Measurements from ENCODE around the gene KRTAP10-8.
"Not testable (repeated sequence)": the region's sequence is repeated elsewhere in the genome, so short reads cannot be mapped to it uniquely, and the experiment has no call there.

KRTAP10-8 gene

DNA sequence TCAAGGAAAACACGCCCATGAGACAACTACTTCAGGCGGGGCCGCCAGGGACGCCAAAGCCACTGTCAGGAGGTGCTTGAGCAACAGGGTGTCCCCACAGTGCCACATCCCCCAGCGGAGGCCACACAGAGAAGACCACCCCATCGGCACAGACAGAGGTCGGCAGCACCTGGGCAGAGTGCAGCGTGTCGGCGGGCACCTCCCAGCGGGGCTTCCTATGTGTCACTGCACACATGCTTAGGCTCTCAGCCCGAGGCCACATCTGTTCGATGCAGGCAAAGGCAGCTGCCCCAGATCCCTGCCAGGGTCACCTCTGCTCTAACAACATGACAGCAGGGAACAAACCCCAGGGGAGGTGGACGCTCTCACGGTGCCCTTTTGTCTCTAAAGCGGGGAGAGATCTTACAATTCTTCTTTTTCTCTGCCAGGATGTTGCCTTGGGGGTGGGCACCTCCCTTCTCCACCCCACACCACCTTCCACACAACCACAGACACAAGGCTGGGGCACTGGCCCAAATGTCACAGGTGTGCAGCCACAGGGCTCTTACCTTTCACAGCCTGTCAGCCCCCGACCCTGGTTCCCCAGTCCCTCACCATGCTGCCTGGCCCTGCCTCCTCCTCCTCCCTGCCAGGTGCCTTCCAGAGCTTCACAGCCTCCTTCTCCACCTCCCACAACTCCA lies 4.2 kb downstream of the KRTAP10-8 start:
- peaks cover 20% of the 10 kb centered on the region for H3K9me3 ChIP-seq
- H3K4me3 ChIP-seq: no peak overlapping the region
- H3K36me3 ChIP-seq: no peaks in the 10 kb centered on the region
- peak overlapping the region; percentile 71 for H3K4me2 ChIP-seq
- no peak overlapping the region for H3K27ac ChIP-seq
- H3K9ac ChIP-seq: 0 out of 2 replicates have a peak overlapping the region, but pooled peaks have one; percentile 5
- TF ChIP-seq Cebpa-rat (IDR thresholded peaks at IDR 0.05): no peak
- peaks cover 44% of the 10 kb centered on the region for H3K4me1 ChIP-seq
- no peaks in the 10 kb centered on the region for H4K20me1 ChIP-seq
- no peaks in the 10 kb centered on the region for H3K27me3 ChIP-seq

DNA sequence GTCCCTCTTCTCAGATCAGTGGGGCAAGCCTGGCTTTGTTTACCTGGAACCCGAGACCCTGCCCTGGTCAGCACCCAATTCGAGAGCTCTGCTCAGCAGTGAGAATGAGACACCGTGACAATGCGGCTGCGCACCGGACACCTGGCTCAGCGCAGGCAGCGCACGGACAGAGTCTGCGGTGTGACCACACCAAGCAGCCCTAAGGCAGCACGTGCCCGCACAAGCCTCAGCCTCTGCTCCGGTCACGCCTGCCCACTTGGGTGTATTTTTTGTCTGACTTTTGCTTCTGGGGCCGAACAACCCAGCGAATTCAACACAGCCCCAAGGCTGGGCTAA lies 4.7 kb downstream of the KRTAP10-8 start:
- H3K4me3 ChIP-seq: no peak overlapping the region
- no peak for TF ChIP-seq Cebpa-rat (IDR thresholded peaks at IDR 0.05)
- no peaks in the 10 kb centered on the region for H4K20me1 ChIP-seq
- no peak overlapping the region for H3K27ac ChIP-seq
- peaks cover 18% of the 10 kb centered on the region for H3K9me3 ChIP-seq
- H3K36me3 ChIP-seq: no peaks in the 10 kb centered on the region
- H3K27me3 ChIP-seq: no peaks in the 10 kb centered on the region
- peaks cover 44% of the 10 kb centered on the region for H3K4me1 ChIP-seq
- H3K4me2 ChIP-seq: peak overlapping the region; percentile 71
- H3K9ac ChIP-seq: 0 out of 2 replicates have a peak overlapping the region, but pooled peaks have one; percentile 5

DNA sequence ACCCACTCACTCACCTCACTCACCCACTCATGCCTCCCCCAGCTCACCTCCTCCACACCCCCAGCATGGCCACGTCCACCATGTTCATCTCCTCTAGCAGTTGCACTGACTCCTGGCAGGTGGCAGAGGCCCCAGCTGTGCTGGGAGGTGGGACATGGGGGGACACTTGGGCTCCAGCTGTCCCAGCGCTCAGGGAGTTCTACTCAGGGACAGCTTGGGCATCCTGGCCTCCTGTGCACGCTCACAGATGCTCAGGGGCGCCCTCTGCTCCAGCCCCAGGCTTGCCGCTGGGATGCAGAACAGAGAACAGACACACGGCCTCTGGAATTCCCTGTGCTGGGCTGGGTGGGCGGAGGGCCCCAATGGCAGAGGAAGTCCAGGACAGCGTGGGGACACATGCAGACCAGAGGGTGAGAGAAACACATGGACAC lies 5.2 kb downstream of the KRTAP10-8 start:
- no peak overlapping the region for H3K4me2 ChIP-seq
- peaks cover 13% of the 10 kb centered on the region for H3K9me3 ChIP-seq
- TF ChIP-seq Cebpa-rat (IDR thresholded peaks at IDR 0.05): no peak
- no peaks in the 10 kb centered on the region for H4K20me1 ChIP-seq
- H3K36me3 ChIP-seq: no peaks in the 10 kb centered on the region
- H3K27me3 ChIP-seq: no peaks in the 10 kb centered on the region
- H3K27ac ChIP-seq: no peak overlapping the region
- H3K9ac ChIP-seq: no peak overlapping the region
- H3K4me3 ChIP-seq: no peak overlapping the region
- peaks cover 44% of the 10 kb centered on the region for H3K4me1 ChIP-seq

- H3K27me3 ChIP-seq: no peaks in the 10 kb centered on the region
- peak overlapping the region; percentile 22; the same call in 1 of the 2 replicates for H3K27ac ChIP-seq
- H3K4me2 ChIP-seq: peak overlapping the region; percentile 59
- no peak for TF ChIP-seq Cebpa-rat (IDR thresholded peaks at IDR 0.05)
- no peaks in the 10 kb centered on the region for H3K36me3 ChIP-seq
- H3K9me3 ChIP-seq: peaks cover 21% of the 10 kb centered on the region
- no peak overlapping the region for H3K4me3 ChIP-seq
- H3K4me1 ChIP-seq: peaks cover 44% of the 10 kb centered on the region
- H4K20me1 ChIP-seq: no peaks in the 10 kb centered on the region
- no peak overlapping the region for H3K9ac ChIP-seq
Measured at GRCh38 chr21:44618504-44618903, 6.6 kb downstream of the KRTAP10-8 start.

DNA sequence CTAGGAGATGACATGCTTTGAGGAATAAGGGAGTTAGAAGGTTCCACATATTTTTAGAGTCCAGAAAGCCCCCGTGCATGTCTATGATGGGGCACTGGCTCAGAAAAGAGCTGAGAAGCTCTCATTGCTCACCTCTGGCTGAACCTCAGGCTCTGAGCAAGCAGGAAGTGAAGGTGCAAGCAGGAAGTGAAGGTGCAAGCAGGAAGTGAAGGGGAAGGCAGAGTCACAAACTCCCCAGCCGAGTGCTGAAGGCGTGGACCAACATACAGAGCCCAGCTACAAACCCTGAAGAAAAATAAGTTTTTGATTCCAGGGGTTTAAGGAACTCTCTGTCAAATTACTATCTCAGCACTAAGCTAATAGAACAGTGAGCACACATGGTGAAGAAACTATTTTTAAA lies 7.0 kb downstream of the KRTAP10-8 start:
- no peak for TF ChIP-seq Cebpa-rat (IDR thresholded peaks at IDR 0.05)
- H3K4me1 ChIP-seq: peaks cover 44% of the 10 kb centered on the region
- no peak overlapping the region for H3K9ac ChIP-seq
- H3K4me2 ChIP-seq: peak overlapping the region; percentile 59
- H3K27me3 ChIP-seq: no peaks in the 10 kb centered on the region
- no peaks in the 10 kb centered on the region for H3K36me3 ChIP-seq
- H4K20me1 ChIP-seq: no peaks in the 10 kb centered on the region
- H3K9me3 ChIP-seq: peaks cover 25% of the 10 kb centered on the region
- H3K4me3 ChIP-seq: no peak overlapping the region
- H3K27ac ChIP-seq: peak overlapping the region; percentile 22; the same call in 1 of the 2 replicates

GRCh38 chr21:44619886-44620285 lies 8.0 kb downstream of the KRTAP10-8 start:
- no peak for TF ChIP-seq Cebpa-rat (IDR thresholded peaks at IDR 0.05)
- Histone ChIP-seq H3K4me1 (peaks cover 36% of the 10 kb centered on the region), H3K4me3 (no peak overlapping the region), H3K36me3 (no peaks in the 10 kb centered on the region), H4K20me1 (no peaks in the 10 kb centered on the region), H3K9me3 (peaks cover 35% of the 10 kb centered on the region), H3K27ac (no peak overlapping the region), H3K27me3 (no peaks in the 10 kb centered on the region), H3K9ac (no peak overlapping the region), H3K4me2 (no peak overlapping the region)

DNA sequence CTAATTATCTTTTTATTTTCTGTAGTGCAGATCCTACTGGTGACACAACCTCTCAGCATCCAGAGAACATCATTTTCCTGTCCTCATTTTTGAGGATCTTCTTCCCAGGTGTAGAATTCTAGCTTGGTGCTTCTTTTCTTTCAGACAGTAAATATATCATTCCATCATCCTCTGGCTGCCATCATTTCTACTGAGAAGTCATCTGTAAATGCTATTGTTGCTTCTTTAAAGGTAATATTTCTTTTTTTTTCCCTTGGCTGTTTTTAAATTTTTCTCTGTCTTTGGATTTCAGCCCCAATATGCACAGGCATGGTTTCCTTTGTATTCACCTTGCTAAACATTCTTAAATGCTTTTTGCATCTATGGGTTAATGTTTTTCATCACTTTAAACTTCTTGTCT lies 11.7 kb downstream of the KRTAP10-8 start:
- Histone ChIP-seq H3K4me1 (peaks cover 19% of the 10 kb centered on the region), H3K4me2 (no peak overlapping the region), H3K9me3 (peaks cover 43% of the 10 kb centered on the region), H3K4me3 (no peak overlapping the region), H3K27me3 (no peaks in the 10 kb centered on the region), H3K27ac (no peak overlapping the region), H3K36me3 (no peaks in the 10 kb centered on the region), H4K20me1 (no peaks in the 10 kb centered on the region), H3K9ac (no peak overlapping the region)
- TF ChIP-seq Cebpa-rat (IDR thresholded peaks at IDR 0.05): no peak

- H3K4me3 ChIP-seq: no peak overlapping the region
- peaks cover 23% of the 10 kb centered on the region for H3K4me1 ChIP-seq
- H4K20me1 ChIP-seq: no peaks in the 10 kb centered on the region
- no peak overlapping the region for H3K4me2 ChIP-seq
- no peaks in the 10 kb centered on the region for H3K36me3 ChIP-seq
- H3K9ac ChIP-seq: no peak overlapping the region
- H3K27ac ChIP-seq: no peak overlapping the region
- TF ChIP-seq Cebpa-rat (IDR thresholded peaks at IDR 0.05): no peak
- peaks cover 51% of the 10 kb centered on the region for H3K9me3 ChIP-seq
- H3K27me3 ChIP-seq: no peaks in the 10 kb centered on the region
Measured at GRCh38 chr21:44625756-44626155, 13.9 kb downstream of the KRTAP10-8 start.

DNA sequence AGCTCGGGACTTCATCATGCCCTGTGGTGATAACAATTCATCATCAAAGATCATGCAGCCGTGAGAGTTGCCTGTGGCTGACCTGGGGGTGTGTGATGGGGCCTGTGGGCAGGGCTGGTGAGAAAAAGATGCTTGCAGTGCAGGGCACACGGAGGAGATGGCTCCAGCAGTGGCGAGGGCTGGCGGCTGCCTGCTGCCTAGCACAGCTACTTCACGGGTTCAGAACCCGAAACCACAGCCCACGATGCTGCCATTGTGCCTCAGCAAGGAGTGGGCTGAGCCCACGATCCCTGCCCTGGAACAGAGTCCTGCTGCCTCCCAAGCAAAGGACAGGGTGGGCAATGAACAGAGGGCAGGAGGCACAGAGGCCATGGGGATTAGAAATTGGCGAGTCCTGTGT lies 14.4 kb downstream of the KRTAP10-8 start:
- Histone ChIP-seq H3K36me3 (no peaks in the 10 kb centered on the region), H3K4me3 (no peak overlapping the region), H3K4me1 (peaks cover 23% of the 10 kb centered on the region), H4K20me1 (no peaks in the 10 kb centered on the region), H3K27me3 (no peaks in the 10 kb centered on the region), H3K27ac (no peak overlapping the region), H3K9me3 (peaks cover 55% of the 10 kb centered on the region), H3K9ac (no peak overlapping the region), H3K4me2 (no peak overlapping the region)
- TF ChIP-seq Cebpa-rat (IDR thresholded peaks at IDR 0.05): no peak

GRCh38 chr21:44626673-44627143 lies 14.8 kb downstream of the KRTAP10-8 start, which contains the start of gene KRTAP10-9:
TSS of gene KRTAP10-9 (plus strand) at chr21:44627093. CDS start at chr21:44627172, 79 bp downstream.
- peaks cover 58% of the 10 kb centered on the region for H3K9me3 ChIP-seq
- H3K36me3 ChIP-seq: no peaks in the 10 kb centered on the region
- no peak within 1 kb of the TSS for H3K9ac ChIP-seq
- H3K27me3 ChIP-seq: no peaks in the 10 kb centered on the region
- no peak for TF ChIP-seq Cebpa-rat (IDR thresholded peaks at IDR 0.05)
- H4K20me1 ChIP-seq: no peaks in the 10 kb centered on the region
- no peak within 1 kb of the TSS for H3K4me3 ChIP-seq
- H3K27ac ChIP-seq: no peak within 1 kb of the TSS
- H3K4me1 ChIP-seq: peaks cover 23% of the 10 kb centered on the region
- H3K4me2 ChIP-seq: no peak within 1 kb of the TSS; the same call in 1 of the 2 replicates

GRCh38 chr21:44627181-44627822 lies 15.4 kb downstream of the KRTAP10-8 start:
- Histone ChIP-seq H3K9me3 (peaks cover 64% of the 10 kb centered on the region), H3K4me1 (peaks cover 23% of the 10 kb centered on the region)
- not testable (repeated sequence) for H3K27ac ChIP-seq, H3K9ac ChIP-seq, H3K4me3 ChIP-seq, H3K27me3 ChIP-seq, H3K4me2 ChIP-seq, H3K36me3 ChIP-seq, H4K20me1 ChIP-seq

- peaks cover 64% of the 10 kb centered on the region for H3K9me3 ChIP-seq
Measured at GRCh38 chr21:44627831-44628233, 16.0 kb downstream of the KRTAP10-8 start.

More at GRCh38 chr21:44627831-44628233, 16.0 kb downstream of the KRTAP10-8 start:
- peaks cover 23% of the 10 kb centered on the region for H3K4me1 ChIP-seq
- not testable (repeated sequence) for H3K9ac ChIP-seq, H3K27ac ChIP-seq, H3K36me3 ChIP-seq, H3K4me3 ChIP-seq, H3K27me3 ChIP-seq, H3K4me2 ChIP-seq, H4K20me1 ChIP-seq

Data from BLaER1 (cell line).